ENCODE results near the gene GNA14.
"Not testable (repeated sequence)": the region's sequence is repeated elsewhere in the genome, so short reads cannot be mapped to it uniquely, and the experiment has no call there.

The GNA14 gene

DNA sequence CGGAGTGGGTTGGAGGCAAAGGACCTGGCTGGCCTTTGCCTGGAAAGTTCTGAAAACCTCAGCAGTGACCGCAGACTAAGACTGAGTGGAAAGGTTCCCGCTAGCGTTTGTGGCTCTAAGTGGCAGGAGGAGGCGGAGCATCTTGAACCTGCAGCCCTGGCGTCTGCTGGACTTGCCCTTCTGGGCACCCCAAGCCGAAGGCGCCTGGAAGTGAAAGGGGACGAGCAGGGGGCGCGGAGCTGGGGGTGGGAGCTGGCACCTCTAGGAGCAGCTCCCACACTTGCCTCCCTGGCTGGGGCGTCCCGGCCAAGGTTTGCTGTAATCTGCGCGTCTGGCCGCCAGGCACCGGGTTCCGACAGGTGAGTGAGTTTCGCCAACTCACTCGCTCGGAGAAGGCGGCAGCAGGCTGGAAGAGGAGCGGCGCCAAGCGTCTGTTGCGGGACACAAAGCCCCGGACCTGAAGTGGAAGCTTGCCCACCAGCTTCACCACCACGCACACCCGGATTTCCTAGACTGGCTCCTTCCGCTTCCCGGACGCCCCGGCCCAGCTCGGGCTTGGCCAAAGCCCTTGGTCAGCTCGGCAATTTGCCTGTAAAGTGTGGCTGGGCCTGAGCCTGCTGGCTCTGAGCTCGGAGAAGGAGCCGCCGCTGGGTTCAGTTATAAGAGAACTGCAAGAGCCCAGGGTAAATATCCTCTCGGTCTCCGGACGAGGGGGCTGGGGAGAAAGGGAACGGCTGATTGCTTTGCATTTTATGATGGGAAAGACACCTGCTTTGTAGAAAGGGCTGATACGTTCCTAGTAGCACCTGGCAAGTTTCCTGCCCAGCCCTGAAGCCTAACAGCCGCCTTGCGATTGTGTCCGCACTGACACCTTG, at the start of gene GNA14:
GNA14 (minus strand) TSS at position 89 of the 875 bp plus-strand sequence. CDS start 529 bp downstream, outside the sequence.
- DNase-seq, result peak; percentile 29

DNA sequence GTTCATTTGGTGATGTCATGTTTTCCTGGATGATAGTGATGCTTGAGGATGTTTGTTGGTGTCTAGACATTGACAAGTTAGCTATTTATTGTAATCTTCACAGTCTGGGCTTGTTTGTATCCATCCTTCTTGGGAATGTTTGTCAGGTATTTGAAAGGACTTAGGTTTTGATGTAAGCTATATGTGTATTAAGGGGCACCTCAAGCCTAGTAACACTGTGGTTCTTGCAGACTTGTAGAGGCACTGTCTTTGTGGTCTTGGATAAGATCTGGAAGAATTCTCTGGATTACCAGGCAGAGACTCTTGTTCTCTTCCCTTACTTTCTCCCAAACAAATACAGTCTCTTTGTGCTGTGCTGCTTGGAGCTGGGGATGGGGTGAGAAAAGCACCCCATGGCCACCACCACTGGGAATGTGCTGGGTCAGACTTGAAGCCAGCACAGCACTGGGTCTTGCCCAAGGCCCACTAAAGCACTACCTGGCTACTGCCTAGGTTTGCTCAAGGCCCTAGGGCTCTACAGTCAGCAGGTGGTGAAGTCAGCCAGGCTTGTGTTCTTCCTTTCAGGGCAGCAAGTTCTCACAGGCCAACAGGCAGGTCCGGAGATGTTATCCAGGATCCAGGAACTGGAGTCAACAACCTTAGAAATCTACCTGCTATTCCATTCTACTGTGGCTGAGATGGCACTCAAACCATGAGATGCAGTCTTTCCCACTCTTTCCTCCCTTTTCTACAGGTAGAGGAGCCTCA, 49.3 kb upstream of the GNA14 start:
- DNase-seq, result no peak

DNA sequence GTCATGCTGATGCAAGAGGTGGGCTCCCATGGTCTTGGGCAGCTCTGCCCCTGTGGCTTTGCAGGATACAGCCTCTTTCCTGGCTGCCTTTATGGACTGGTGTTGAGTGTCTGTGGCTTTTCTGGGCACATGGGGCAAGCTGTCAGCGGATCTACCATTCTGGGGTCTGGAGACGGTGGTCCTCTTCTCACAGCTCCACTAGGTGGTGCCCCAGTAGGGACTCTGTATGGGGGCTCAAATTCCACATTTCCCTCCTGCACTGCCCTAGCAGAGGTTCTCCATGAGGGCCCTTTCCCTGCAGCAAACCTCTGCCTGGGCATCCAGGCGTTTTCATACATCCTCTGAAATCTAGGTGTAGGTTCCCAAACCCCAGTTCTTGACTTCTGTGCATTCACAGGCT, 42.6 kb upstream of the GNA14 start:
- DNase-seq, result not testable (repeated sequence)

DNA sequence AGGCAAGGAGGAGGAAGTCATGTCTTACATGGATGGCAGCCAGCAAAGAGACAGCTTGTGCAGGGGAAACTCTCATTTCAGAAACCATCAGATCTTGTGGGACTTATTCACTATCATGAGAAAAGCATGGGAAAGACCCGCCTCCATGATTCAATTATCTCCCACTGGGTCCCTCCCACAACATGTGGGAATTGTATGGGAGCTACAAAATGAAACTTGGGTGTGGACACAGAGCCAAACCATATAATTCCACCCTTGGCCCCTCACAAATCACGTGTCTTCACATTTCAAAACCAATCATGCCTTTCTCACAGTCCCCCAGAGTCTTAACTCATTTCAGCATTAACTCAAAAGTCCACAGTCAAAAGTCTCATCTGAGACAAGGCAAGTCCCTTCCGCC, 42.0 kb upstream of the GNA14 start:
- not testable (repeated sequence) for DNase-seq

DNA sequence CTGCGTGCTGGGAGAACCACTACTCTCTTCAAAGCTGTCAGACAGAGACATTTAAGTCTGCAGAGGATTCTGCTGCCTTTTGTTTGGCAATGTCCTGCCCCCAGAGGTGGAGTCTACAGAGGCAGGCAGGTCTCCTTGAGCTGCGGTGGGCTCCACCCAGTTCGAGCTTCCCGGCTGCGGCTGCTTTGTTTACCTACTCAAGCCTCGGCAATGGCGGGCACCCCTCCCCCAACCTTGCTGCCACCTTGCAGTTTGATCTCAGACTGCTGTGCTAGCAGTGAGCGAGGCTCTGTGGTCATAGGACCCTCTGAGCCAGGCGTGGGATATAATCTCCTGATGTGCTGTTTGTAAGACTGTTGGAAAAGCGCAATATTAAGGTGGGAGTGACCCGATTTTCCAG, 39.6 kb upstream of the GNA14 start:
- not testable (repeated sequence) for DNase-seq

DNA sequence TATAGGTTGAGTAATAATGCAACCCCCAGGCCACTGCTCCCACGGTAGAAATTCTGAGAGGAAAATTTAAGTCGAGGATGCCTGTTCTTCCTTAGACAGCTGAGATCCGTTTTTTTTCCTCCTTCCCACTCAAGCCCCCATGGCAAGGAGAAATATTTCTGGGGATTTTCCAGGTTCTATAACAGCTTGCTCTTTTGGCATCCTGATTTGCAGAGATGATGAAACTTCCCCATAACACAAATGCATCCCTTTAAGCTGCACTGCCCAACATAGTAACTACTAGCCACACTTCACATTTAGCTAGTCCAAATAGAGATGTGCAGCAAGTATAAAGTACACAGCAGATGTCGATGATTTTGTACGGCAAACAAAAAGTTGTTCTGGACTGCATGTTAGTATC, 32.5 kb upstream of the GNA14 start:
- DNase-seq, result no peak

DNA sequence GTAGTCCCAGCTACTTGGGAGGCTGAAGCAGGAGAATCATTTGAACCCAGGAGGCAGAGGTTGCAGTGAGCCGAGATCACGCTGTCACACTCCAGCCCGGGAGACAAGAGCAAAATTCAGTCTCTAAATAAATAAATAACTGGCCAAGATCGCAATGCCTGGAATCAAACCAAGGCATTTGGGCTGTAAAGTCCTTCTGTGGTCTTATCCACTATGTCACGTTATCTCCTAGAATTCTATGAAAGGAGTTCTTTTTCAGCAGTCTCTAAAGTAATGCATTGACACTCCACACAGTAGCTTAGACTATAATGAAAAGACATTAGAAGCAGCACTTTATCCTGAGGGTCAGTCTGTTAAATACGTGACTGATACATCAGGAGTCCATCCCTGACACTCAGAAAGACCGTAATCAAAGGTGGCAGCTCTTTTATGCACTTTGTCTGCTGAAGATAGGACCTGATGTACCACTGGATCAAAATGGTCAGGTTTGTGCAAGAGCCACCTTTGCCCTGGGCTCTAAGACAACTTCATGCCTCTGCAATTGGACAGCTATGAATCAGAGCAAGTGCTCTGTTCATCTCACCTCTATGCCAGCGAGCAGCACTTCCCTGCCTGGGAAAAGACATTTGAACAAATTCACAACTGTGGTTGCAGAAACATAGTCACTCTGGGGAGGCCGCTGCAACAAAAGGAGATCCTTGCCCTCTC, 31.7 kb upstream of the GNA14 start:
- no peak for DNase-seq

DNA sequence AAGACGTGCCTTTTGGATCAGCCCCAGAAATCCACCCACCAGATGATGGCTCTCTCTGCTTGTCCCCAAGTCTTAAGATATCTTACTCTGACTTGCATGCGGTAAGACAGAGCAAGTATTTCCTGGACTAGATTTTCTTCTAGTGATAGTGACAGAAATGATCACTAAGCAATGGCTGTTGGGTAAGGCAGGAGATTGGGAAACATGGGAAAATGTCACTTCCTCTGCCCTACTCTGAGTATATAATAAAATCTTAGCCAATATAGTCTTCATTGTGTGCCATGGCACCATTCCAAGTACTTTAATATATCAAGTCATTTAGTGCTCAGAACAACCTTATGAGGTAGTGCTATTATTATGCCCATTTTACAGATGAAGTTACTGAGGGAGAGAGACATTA, 31.0 kb upstream of the GNA14 start:
- DNase-seq, result no peak

DNA sequence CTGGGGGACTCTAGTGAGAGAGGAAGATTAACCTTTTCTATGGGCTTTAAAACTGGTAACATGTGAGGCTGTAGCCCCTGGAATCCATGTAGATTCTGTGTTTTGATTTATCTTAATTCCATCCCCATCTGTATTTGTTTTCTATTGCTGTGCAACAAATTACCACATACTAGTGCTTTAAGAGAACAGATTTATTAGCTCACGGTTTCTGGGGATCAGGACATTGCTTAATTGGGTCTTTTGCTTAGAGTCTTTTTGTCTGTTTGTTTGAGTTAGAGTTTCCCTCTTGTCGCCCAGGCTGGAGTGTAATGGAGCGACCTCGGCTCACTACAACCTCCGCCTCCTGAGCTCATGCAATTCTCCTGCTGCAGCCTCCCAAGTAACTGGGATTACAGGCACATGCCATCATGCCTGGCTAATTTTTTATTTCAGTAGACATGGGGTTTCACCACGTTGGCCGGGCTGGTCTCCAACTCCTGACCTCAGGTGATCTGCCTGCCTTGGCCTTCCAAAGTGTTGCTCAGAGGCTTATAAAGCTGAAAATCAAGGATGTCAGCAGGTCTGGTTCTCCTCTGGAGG, 29.9 kb upstream of the GNA14 start:
- no peak for DNase-seq

DNA sequence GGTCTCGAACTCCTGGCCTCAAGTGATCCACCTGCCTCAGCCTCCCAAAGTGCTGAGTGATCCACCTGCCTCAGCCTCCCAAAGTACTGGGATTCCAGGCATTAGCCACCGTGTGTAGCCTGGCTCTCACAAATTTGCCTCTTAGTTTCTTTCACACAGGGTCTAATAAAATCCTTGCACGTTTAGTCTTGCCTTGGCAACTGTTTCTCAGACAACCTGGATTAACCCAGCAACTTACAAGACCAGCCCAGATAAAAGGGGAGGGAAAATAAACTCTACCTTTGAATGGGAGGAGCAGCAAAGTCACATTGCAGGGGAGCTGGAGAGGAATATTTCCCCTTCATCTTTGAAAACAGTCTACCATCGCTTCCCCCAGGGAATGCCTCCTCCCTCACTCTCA, 29.3 kb upstream of the GNA14 start:
- DNase-seq, result no peak

DNA sequence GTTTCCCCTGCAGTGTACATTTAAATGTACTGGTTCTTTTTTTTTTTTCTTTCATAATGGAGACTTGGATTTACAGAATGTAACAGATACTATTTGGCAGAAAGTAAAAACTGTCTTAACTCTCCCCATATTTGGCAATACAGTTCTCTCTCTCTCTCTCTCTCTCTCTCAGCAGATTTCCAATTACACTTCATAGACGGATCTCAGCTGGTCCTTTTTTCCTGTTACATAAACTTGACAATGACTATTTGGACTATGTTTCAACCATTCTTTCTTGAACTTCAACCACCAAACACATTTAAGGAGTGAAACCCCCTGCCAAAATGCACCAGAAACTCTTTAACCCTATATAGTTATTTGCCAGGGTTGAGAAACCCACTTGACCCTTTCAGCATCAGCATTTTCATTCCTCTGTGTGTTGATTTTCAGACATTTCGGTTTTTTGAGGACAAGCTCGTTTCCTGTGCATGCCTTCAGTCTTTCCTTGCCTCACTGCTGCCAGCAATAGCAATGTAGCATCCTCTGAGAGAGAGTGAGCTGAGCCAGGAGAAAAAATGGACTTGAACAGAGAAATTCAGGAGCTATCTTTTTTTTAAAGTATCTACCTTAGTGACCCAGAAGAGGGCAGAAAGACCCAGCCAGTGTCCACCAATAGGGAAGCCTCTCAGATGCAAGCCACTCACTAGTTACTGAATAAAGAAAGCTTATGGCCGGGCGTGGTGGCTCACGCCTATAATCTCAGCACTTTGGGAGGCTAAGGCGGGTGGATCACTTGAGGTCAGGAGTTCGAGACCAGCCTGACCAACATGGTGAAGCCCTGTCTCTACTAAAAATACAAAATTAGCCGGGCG, 26.0 kb upstream of the GNA14 start:
- DNase-seq, result no peak

DNA sequence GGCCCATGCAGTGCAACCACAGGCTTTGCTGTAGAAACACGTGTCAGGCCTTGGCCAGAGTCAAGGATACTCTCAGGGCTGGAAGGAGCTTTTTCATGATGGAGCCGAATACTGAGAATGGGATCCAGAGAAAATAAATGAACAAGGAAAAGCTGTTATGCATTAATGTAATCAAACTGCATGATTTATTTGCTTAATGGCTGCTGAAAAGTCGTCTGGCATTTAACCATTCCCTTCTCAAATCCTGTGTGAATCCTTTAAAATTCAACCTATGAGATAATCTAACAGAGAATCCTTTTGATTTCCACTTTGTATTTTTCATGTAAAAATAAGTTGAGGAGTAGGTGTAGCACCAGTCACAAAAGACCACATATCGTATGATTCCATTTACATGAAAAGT, 24.1 kb upstream of the GNA14 start:
- no peak for DNase-seq

DNA sequence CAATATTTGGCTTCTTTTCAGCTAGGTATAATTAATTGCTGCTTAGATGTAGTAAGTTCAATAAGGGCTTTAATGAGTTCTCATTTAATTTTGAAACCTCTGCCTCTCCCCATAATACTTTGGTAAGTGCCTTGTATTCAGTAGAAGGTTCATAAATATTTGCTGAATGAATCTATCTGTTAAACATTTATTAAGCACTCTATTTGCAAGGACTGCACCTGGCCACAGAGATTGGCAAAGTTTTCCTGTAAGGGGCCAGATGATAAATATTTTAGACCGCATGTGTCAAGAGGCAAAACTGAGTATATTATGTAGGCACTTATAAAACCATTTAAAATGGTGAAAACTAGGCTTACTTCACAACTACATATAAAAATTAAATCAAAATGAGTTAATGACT, 19.0 kb upstream of the GNA14 start:
- no peak for DNase-seq

DNA sequence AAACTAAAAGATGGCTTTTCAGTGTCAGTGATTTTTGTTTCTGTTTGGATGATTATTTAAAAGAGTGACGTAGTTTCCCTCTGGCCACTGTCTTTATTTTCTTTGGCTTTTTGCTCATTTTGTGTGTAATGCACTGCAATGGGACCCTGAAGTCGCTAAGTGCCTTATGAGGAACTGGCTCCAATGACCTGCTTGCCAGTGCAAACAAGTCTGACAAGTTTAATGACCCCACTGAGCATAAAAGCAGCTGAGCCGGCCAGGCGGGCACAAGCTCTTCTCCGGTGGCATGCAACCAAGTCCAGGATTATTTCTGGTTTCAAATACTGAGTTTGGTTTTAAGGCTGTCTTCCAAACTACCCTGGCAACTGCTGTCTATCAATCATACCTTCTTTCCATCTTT, 15.6 kb upstream of the GNA14 start:
- DNase-seq, result no peak

DNA sequence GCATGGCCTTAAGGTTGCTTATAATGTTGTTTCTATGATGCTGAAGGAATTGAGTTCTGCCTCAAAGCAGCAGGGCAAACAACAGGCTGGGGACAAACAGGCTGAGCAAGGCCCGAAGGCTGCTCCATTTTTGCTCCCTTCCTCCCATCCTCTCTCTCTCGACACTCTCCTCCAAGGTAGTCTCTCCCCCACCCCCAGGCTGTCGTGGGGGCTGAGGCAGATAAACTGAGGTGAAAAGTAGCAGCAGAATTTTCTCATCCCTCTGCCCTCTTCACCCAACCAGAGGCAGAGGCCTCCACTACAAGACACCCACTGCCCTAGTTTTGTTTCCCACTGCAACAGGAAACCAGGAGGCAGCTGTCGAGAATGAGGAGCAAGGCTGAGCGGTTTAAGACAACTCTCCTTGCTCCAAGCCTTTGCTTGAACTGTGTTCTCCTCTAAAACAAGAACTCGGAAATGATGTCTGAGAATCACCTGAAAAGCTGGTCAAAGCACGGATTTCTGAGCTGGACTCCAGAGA, 13.5 kb upstream of the GNA14 start:
- DNase-seq, result no peak

DNA sequence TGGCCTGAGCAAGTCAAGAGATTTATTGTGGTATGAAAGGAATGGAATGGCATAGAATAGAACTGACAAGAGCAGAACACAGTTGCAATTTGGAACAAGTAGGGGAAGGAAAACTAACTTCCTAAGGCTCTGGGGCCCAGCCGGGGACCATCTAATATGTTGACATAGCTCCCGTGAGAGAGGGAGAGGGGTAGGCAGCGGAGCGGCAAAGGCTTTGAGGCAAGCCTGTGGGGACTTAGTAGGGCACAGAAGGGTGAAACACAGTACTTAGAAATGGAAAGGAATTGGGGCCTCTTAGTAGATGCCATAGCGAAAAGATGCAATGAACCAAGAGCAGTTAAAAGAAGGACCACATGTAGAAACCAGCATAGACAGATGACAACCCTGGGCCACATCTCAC, 11.8 kb upstream of the GNA14 start:
- no peak for DNase-seq

DNA sequence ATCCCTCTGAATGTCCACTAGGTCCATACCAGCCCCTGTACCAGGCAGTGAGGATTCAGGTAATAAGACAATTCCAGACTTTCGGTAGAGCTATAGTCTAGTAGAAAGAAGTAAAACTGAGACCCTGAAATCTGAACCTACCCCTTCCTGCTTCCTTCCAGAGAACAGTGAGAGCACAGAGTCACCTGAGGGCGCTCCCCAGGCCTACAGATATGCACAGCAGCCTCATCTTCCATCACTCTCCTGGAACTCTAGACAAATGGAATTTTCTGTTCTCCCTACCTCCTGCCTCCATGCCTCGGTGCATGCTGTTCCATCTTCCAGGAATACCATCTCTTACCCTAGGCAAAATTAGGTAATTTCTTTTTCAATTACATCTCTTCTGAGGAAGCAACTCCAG, 3.1 kb upstream of the GNA14 start:
- DNase-seq, result no peak

DNA sequence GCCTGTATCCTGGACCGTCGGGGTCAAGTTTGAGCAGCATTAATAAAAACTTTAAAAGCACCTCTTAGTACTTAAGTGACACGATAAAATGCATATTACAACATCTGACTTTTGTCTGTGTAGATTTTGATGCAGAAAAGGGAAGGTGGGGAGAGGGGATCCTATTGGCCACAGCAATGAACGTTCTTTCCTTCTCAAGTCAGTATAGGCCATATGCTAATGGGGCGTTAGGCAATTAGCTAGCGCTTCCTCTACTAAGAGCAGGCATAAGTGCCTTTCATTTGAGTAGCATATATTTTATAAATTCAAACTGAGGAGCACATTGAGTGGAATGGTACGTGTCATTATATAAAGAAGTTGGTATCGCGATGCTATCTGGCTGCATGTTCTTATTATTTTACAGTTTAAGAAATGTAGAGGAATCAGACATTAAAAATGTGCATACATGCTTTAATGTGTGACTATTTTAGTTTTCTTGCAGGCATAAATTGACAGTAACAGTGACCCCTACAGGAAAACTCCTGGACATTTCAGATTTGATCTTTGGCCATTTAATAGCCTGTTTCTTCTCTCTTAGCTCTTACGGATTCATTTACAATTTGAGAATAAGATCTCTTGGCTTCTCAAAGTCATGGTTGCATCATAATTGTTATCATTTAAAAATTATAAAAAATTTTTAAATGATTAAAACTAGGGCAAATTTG, 1.1 kb upstream of the GNA14 start:
- peak; percentile 18 for DNase-seq

DNA sequence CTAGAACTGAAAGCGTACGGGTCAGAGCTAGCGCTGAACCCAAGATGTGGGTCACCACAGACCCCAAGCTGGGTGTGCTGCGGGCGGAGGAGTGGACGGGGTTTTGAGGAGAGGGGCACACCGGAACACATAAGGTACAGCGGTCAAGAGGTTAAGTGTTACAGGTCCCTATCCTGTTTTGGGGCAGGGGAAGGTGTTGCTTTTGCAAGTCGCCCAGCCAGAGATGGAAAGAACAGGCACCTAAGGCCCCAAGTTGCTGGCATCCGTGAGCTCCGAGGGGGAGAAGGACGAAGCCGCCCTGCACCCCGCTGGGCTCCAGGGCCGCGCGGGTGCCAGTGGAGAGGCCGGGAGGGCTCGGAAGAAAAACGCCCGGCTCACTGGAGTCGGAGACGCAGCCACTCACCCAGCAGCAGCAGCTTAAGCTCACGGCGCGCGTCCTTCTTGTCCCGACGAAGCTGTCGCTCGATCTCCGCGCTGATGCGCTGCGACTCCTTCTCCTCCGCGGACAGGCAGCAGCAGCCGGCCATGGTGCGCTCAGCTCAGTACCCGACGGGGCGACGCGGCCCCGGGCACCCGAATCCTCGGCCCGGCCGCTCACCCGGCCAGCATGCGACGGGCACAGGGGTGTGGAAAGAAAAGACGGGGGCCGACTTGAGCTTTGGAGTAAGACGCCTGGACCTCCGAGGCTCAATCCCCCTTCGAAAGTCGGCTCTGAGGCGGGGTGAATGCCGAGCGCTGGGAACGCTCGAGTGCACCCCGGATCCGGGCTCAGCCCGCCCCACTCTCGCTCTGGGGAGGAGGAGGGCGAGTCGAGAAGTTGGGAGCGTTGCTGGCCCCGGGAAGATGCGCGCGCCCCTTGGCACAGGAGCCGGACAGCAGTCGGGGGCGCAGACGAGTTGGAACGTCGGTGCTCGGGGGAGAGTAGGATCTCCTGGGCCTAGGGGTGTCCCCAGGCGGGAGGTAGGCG, 572 bp downstream of the GNA14 start:
- peak; percentile 9 for DNase-seq

DNA sequence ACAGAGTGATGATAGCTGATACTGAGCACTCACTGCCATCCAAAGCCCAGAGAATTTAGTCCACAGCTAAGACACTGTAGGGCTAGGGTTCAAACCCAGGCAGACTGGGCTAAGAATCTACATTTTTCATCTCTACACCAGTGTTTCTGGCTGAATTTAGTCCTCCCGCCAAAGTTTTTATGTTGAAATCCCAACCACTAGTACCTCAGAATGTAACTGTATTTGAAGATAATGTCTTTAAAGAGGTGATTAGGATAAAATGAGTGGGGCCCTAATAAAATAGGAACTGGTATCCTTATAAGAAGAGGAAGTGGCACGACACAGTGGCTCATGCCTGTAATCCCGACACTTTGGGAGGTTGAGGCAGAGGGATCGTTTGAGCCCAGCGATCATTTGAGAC, 4.3 kb downstream of the GNA14 start:
- DNase-seq, result no peak

All from NCI-H2227 treated with DMSO at 0.1 percent for 48 hours (cell line).